ENCODE measurements around the gene MDGA2. TPM values are rescaled to one million over a fixed set of nuclear protein-coding genes. Genes with fewer than 3 reads are reported as not detected.

The MDGA2 gene
- total and polyA plus RNA-seq, 2 of the 13 experiments (the other 11 are each of a cell fraction or from before 2014, with no cell fraction given), result not detected

GRCh38 chr14:47208434-47208833, 467.0 kb downstream of the MDGA2 start:
- ATAC-seq (no peak; the same call in 2 of the 3 replicates), DNase-seq (ENCODE audit: low spot score) (no peak), FAIRE-seq (no peak)
- TF ChIP-seq SIX4 (CRISPR knock-in tag; IDR thresholded peaks at IDR 0.05), result no peak
- no peak for TF ChIP-seq SMAD1 (CRISPR knock-in tag; IDR thresholded peaks at IDR 0.05; ENCODE audit: borderline replicate concordance, low read depth)
- no peak for TF ChIP-seq ATF3 (CRISPR knock-in tag; IDR thresholded peaks at IDR 0.05)
- TF ChIP-seq RBFOX2 (IDR thresholded peaks at IDR 0.05; ENCODE audit: low read depth, low read length), result no peak
- TF ChIP-seq NCOA5 (CRISPR knock-in tag; IDR thresholded peaks at IDR 0.05), result no peak
- no peak for TF ChIP-seq ARID5B (CRISPR knock-in tag; IDR thresholded peaks at IDR 0.05)
- no peak for TF ChIP-seq ZNF333 (CRISPR knock-in tag; IDR thresholded peaks at IDR 0.05; ENCODE audit: borderline replicate concordance)
- no peak for TF ChIP-seq ESRRA (CRISPR knock-in tag; IDR thresholded peaks at IDR 0.05; ENCODE audit: low read depth)
- no peak overlapping the region for H2AFZ ChIP-seq (ENCODE audit: low read length)
- H3K79me2 ChIP-seq (ENCODE audit: insufficient read depth, low read length), result no peaks in the 10 kb centered on the region
- H3K36me3 ChIP-seq (replicated peaks in 1 of 2; ENCODE audit: control insufficient read depth in 1 of 2, insufficient read depth in 2 of 2, low read length in 2 of 2), result no peaks in the 10 kb centered on the region
- POLR2A ChIA-PET, result no interaction called here
- H3K4me3 ChIP-seq (replicated peaks in 1 of 3; ENCODE audit: insufficient read depth in 1 of 3, low read depth in 2 of 3, low read length in 3 of 3), result no peak overlapping the region
- in situ Hi-C loops (cut with HindIII; ENCODE audit: extremely low pct_ligation_motif_present, low pct_unique_long_range_greater_than_20kb) (no loop called here), intact Hi-C loops (cut with micrococcal nuclease; ENCODE audit: unreplicated experiment) (no loop called here)
- no peaks in the 10 kb centered on the region for H3K27me3 ChIP-seq (ENCODE audit: control insufficient read depth in 1 of 2, insufficient read depth in 2 of 2, low read length in 2 of 2)
- 7% methylated on average over 2 of the region's 2 CpGs for WGBS (ENCODE audit: low lambda C conversion rate)
- H3K9me3 ChIP-seq (ENCODE audit: low read length), result no peaks in the 10 kb centered on the region
- BruUV-seq (replicated peaks), result no TSS peak
- H3K27ac ChIP-seq (ENCODE audit: extremely low read length, insufficient read depth, low read length), result no peak overlapping the region
- H4K20me1 ChIP-seq (ENCODE audit: insufficient read depth, low read length), result no peaks in the 10 kb centered on the region
- no peaks in the 10 kb centered on the region for H3K4me1 ChIP-seq (ENCODE audit: insufficient read depth, low read length)
- H3K9ac ChIP-seq (ENCODE audit: insufficient read depth, low read depth, low read length), result no peak overlapping the region
- CTCF ChIA-PET (ENCODE audit: low intra/inter-chr PET ratio, low total read pairs), result no interaction called here
- H3K4me2 ChIP-seq (ENCODE audit: low read depth, low read length), result no peak overlapping the region

Measured in HepG2 (cell line).